Astrocyte of the hippocampus (primary cell): ENCODE results near the gene BCAT1.
"Not testable (repeated sequence)": the region's sequence is repeated elsewhere in the genome, so short reads cannot be mapped to it uniquely, and the experiment has no call there.

Experiments used
- DNase-seq: peaks from one replicate; pipeline ENCODE4 v3.0.0; 2011; ENCODE audit warnings: low read depth, low spot score

Gene BCAT1

GRCh38 chr12:24853588-24853987 lies 95.3 kb downstream of the BCAT1 start:
- DNase-seq = peak; percentile 44

- DNase-seq = no peak
Observed at GRCh38 chr12:24853094-24853493, 95.8 kb downstream of the BCAT1 start.

DNA sequence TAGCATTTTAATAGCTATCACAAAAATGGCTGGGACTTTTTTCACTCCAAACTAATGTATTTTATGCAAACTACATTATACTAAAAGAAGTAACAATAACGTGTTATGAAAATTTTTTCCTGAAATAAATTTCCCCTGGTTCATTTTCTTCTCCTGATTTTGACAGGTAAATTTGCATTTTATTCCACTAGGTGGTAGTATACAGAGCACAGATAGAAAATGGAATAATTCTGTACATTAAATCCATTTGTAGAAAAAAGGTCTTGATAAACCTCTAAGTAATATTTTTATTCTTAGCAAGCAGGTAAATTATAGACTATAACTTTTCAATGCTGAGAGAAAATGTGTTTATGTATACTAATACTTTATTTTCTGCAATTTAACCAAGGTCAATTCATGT lies 96.5 kb downstream of the BCAT1 start:
- no peak for DNase-seq

DNA sequence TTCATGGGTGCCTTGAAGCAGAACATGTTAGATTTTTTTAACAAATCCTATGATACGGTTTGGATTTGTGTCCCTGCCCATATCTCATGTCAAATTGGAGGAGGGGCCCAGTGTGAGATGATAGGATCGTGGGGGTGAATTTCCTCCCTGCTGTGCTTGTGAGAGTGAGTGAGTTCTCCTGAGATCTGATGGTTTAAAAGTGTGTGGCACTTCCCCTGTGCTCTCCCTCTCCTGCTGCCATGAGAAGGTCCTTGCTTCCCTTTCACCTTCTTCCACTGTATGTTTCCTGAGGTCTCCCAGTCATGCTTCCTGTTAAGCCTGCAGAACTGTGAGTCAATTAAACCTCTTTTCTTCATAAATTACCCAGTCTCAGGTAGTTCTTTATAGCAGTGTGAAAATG lies 97.0 kb downstream of the BCAT1 start:
- DNase-seq = not testable (repeated sequence)

GRCh38 chr12:24851341-24851740 lies 97.6 kb downstream of the BCAT1 start:
- DNase-seq = no peak

DNA sequence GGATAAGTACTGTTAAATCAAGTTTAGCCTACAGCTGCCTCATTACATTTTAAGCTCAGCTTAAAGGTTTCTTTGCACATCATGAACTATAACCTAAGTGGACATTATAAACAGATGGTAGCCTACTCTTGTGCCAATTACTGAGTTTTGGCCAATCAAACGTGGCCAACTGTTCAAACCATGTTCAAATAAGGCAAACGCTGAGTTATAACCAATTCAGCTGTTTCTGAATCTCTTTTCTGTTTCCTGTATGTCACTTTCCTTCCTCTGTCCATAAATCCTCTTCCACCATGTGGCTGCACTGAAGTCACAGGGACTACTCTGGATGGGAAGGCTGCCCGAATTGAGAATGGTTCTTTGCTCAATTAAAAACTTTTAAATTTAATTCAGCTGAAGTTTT lies 98.4 kb downstream of the BCAT1 start:
- no peak for DNase-seq

DNA sequence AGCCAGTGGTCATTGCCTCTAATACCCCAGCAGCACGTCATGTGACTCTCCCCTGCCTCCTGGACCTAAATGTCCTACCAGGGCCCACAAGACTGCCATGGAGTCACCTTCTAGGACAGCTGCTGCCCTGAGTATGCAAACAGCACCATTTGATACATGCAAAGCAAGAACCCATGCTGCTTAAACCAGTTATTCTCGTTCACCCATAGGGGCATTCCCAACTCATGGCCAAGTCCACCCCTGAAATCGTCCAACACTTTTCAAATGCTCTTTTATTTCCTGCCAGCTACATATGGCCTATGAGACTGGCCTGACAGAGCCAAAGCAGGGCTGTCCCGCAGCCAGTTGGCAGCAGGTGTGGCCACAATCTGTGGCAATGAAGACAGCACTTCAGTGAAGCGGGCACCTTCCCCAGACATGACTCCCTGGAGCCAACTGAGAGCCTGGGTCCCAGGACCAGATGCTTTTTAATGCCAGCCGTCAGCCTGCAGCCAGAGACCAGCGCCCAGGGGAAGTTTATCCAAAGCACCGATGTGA lies 99.9 kb downstream of the BCAT1 start:
- no peak for DNase-seq

- no peak for DNase-seq
Observed at GRCh38 chr12:24846689-24847088, 102.2 kb downstream of the BCAT1 start.

- DNase-seq = no peak
Observed at GRCh38 chr12:24845615-24846014, 103.3 kb downstream of the BCAT1 start.

- DNase-seq = no peak
Observed at GRCh38 chr12:24840046-24840800, 108.7 kb downstream of the BCAT1 start.

DNA sequence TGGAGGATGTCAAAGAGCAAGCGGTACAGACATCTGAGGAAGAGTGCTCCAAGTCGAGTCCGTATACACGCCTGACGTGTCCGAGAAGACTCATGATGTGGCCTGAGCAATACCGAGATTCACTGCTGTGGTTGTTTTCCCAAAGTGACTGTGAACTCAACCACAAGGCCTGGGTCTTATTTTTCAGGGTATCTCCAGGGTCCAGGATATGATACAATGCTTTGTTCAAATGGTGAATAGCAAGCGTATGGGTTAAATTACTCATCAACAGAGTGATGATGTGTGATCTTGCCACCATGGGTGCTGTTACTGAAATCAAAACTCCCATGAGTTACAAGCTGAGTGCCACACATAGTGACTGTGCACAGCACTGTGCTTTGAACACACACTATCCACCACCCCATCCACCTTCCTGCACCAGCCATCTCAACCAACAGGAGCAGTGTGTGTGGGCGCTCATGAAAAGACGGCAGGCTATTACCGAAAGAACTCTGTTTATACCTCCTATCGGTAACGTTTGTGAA lies 109.6 kb downstream of the BCAT1 start:
- DNase-seq = no peak

DNA sequence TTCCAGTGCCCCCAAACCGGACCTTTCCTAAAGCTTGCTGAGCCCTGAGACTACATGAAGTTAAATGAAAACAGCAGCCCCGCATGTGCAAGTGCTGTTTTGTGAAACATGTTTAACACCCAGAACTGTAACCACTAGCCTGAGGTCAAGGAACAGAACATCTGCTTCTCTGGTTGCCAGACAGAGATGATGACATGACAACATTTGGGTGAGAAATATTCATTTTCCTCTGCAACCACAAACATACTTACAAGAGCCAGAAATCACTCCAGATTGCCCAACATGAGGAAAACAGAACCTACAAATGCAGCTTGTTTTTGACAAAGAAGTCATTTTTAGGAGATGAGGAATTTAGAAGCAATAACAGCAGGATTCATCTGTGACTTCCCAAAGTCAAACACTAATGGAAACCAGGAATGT lies 110.4 kb downstream of the BCAT1 start:
- peak; percentile 50 for DNase-seq

DNA sequence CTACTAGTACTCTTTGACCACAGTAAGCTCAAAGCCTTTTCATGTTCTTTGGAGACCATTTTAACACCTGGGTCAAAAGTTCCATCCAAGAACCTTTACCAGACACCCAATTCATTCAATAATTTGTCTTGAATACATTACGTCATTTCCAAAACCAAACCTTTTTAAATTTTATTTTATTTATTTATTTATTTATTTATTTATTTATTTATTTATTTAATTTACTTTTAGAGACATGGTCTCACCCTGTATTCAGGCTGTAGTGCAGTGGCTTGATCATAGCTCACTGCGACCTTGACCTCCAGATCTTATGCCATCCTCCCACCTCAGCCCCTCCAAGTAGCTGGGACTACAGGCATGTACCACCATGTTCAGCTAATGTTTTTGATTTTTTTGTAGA lies 113.5 kb downstream of the BCAT1 start:
- DNase-seq = no peak

DNA sequence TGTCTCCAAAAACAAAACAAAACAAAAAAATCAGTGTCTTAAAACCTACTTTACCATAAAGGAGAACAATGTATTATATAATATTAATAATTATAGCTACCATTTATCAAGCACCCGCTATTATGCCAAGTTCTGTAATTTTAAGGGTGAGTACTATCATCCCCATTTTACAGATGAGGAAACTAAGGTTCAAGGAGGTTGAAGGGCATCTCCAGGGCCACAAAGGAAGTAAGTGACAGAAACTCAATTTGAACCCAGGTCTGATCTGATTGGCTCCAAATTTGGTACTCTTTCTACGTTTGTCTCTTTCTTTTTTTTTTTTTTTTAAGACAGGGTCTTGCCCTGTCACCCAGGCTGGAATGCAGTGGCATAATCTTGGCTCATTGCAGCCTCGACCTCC lies 115.4 kb downstream of the BCAT1 start:
- no peak for DNase-seq

GRCh38 chr12:24823808-24824515 lies 124.9 kb downstream of the BCAT1 start:
- no peak for DNase-seq

DNA sequence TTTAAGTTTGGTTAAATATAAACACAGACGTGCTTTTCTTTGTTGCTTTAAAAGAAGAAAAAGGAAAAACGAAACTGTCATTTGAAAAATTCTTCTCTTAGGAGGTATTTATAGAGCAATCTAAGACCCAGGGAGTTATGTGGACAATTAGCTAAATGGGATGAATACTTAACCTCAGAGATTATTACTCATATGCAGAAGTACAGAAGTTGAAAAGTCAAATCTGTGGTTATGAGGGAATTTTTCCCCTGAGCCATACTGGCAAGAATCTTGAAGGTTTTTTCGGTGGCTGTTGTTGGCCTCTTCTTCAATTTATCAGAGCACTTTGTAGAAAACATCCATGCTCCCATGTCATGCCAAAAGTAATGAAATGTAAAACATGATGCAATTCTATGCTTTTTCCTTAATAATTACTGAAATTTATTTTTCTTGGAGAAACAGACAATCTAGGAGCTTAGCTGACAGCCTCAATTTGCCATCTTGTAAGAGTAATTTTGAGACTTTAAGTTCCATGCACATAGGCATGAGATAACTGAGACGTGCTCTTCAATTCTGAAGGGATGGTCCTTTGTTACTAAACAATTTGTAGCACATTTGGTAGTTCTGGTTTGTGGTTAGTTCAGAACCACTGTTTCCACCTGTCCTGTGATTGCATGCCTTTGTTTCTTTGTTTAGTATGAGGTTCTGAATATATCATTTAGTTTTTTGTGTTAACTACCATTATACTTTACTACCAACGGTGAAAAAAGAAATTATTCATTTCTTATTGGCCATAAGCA lies 126.6 kb downstream of the BCAT1 start:
- peak; percentile 72 for DNase-seq

- DNase-seq = peak; percentile 59
Observed at GRCh38 chr12:24821691-24822090, 127.2 kb downstream of the BCAT1 start.

- peak; percentile 67 for DNase-seq
Observed at GRCh38 chr12:24820872-24821271, 128.0 kb downstream of the BCAT1 start.

GRCh38 chr12:24818351-24818750 lies 130.6 kb downstream of the BCAT1 start:
- no peak for DNase-seq

DNA sequence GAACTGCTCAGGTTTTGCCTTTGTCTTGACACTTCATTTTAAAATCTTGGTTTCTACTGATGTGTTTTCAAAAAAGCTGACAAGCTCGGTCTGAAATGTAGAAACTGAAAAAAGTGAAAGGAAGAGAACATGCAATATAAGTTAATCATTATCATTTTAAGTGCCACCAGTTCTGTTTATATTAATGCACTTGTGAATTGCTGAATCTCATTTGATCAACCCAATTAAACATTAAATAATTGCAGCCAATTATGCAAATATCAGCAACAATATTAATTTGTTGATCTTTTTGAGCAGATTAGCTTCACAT lies 133.8 kb downstream of the BCAT1 start:
- no peak for DNase-seq

DNA sequence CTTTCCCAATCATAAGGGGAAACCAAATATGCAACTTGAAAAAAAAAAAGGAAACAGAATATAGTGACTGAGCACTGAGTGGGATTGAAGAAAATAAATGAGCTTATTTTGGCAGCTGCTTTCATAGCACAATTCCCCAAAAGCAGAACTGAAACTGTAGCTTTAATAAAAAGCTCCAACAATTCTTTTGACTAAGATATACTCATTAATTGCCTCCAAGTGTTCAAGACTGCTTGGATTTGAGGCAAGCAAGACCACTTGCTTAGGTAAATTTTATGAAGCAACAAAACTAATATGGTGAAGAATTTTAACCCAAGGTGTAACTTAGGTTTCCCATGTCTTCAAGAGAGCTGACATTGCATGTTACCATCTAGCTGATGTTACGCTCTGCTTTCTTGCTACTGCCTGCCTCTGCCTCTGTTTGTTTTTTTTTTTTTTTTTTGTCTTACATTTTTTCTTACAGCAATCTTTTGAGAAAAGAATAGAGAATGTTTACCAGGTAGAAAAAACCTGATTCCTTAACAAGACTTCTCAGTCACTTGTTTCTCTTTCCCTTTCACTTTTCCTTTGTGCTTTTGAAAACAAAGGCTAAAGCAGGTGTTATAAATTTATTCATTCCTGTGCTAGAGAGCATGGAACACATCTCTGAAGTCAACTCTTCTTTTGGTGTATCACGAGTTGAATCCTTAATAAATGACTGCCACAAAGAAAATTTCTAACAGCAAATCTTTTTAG lies 134.4 kb downstream of the BCAT1 start:
- no peak for DNase-seq
